ENCODE data around the gene SPEN.
A peak's percentile ranks its signal among the peaks of the same experiment; 100 is the strongest.
"Not testable (repeated sequence)": the region's sequence is repeated elsewhere in the genome, so short reads cannot be mapped to it uniquely, and the experiment has no call there.

Gene SPEN

GRCh38 chr1:15895233-15895632 is 47.7 kb downstream of the SPEN start:
- TF ChIP-seq, protein P1, sequence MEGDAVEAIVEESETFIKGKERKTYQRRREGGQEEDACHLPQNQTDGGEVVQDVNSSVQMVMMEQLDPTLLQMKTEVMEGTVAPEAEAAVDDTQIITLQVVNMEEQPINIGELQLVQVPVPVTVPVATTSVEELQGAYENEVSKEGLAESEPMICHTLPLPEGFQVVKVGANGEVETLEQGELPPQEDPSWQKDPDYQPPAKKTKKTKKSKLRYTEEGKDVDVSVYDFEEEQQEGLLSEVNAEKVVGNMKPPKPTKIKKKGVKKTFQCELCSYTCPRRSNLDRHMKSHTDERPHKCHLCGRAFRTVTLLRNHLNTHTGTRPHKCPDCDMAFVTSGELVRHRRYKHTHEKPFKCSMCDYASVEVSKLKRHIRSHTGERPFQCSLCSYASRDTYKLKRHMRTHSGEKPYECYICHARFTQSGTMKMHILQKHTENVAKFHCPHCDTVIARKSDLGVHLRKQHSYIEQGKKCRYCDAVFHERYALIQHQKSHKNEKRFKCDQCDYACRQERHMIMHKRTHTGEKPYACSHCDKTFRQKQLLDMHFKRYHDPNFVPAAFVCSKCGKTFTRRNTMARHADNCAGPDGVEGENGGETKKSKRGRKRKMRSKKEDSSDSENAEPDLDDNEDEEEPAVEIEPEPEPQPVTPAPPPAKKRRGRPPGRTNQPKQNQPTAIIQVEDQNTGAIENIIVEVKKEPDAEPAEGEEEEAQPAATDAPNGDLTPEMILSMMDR (conservative IDR thresholded peaks at IDR 0.05; ENCODE audit: low read length), result no peak
- no peak overlapping the region for H3K4me3 ChIP-seq (ENCODE audit: low read length)
- DNase-seq (ENCODE audit: low read depth), result no peak

- H3K4me3 ChIP-seq (ENCODE audit: low read length); DNase-seq (ENCODE audit: low read depth): not testable (repeated sequence)
Measured at GRCh38 chr1:15896841-15897610, 49.5 kb downstream of the SPEN start.

DNA sequence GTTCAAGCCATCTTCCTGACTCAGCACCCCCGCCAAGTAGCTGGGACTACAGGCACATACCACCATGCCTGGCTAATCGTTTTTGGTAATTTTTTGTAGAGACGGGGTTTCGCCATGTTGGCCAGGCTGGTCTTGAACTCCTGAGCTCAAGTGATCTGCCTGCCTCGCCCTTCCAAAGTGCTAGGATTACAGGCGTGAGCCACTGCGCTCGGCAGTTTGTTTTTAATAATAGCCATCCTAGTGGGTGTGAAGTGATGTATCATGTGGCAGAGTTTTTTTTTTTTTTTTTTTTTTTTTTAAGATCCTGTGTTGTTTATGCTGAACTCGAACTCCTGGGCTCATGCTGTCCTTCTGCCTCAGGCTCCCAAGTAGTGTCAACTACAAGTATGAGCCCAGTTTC is 51.8 kb downstream of the SPEN start:
- DNase-seq (ENCODE audit: low read depth), result no peak
- no peak overlapping the region for H3K4me3 ChIP-seq (ENCODE audit: low read length)
- TF ChIP-seq, protein P1 (conservative IDR thresholded peaks at IDR 0.05; ENCODE audit: low read length), result no peak

GRCh38 chr1:15900662-15901279 is 53.3 kb downstream of the SPEN start:
- TF ChIP-seq, protein P1 (conservative IDR thresholded peaks at IDR 0.05; ENCODE audit: low read length), result no peak
- no peak for DNase-seq (ENCODE audit: low read depth)
- no peak overlapping the region for H3K4me3 ChIP-seq (ENCODE audit: low read length)

DNA sequence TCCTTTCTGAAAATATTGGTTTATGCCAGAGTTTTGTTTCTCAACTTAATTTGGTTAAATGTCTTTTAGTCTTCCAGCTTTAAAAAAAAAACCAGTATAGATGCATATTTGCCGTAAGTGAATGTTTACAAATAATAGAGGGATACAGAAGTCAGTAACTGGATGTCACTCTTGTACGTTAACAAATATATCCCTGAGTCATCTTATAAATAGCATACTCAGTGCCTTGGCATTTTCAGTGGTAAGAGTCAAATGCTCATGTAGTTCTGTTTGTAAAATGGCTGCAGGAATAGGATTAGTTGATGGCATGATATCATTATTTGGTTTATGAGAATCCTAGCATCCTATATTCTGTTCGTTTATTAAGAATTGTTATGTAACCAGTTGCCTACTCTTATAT is 55.4 kb downstream of the SPEN start:
- H3K4me3 ChIP-seq (ENCODE audit: low read length), result no peak overlapping the region
- TF ChIP-seq, protein P1 (conservative IDR thresholded peaks at IDR 0.05; ENCODE audit: low read length), result no peak
- DNase-seq (ENCODE audit: low read depth), result peak; percentile 57

GRCh38 chr1:15908597-15908996 is 61.1 kb downstream of the SPEN start:
- no peak for DNase-seq (ENCODE audit: low read depth)
- no peak overlapping the region for H3K4me3 ChIP-seq (ENCODE audit: low read length)
- TF ChIP-seq, protein P1 (conservative IDR thresholded peaks at IDR 0.05; ENCODE audit: low read length), result no peak

GRCh38 chr1:15911141-15911540 is 63.6 kb downstream of the SPEN start:
- no peak overlapping the region for H3K4me3 ChIP-seq (ENCODE audit: low read length)
- DNase-seq (ENCODE audit: low read depth), result no peak
- TF ChIP-seq, protein P1 (conservative IDR thresholded peaks at IDR 0.05; ENCODE audit: low read length), result no peak
